ENCODE results near the gene LRRK2.

GRCh38 chr12:40175489-40175888 is 49.3 kb upstream of the LRRK2 start:
- no peak for TF ChIP-seq POLR2A (IDR thresholded peaks at IDR 0.05)
- TF ChIP-seq CTCF (IDR thresholded peaks at IDR 0.05), result no peak
- no peak for TF ChIP-seq POLR2AphosphoS5 (IDR thresholded peaks at IDR 0.05)
